Upper lobe of left lung (tissue), 6 donors: Measurements from ENCODE around the gene USP6NL. TPM values are rescaled to one million over a fixed set of nuclear protein-coding genes. Genes with fewer than 3 reads are reported as not detected.
A peak's percentile ranks its signal among the peaks of the same experiment; 100 is the strongest.

Experiments used
- ATAC-seq, 2 donors: fragments of 200-7000 bp; cut with Tn5 transposase; one replicate each; pipeline ENCODE4 v1.9.1; 2022; ENCODE audit warnings: mild to moderate bottlenecking in 2 of 2, moderate library complexity in 2 of 2; ENCODE audit not compliant: low FRiP score in 2 of 2
- DNase-seq, 2 donors: peaks; one replicate each; pipeline ENCODE4 v3.0.0-alpha.2; 2019 to 2020
- H3K27ac ChIP-seq, 4 donors: fragments of 200-600 bp; sonication (generic); one replicate each; pipeline ENCODE4 v1.5.1; 2016 to 2019
- H3K27me3 ChIP-seq, 4 donors: fragments of 200-600 bp; sonication (generic); one replicate each; pipeline ENCODE4 v1.5.1; 2017 to 2019
- H3K36me3 ChIP-seq, 4 donors: fragments of 200-600 bp; sonication (generic); one replicate each; pipeline ENCODE4 v1.5.1; 2016 to 2019
- H3K4me1 ChIP-seq, 4 donors: fragments of 200-600 bp; sonication (generic); one replicate each; pipeline ENCODE4 v1.5.1; 2018 to 2019
- H3K4me3 ChIP-seq, 4 donors: fragments of 200-600 bp; sonication (generic); one replicate each; pipeline ENCODE4 v1.5.1; 2017 to 2019; ENCODE audit warnings: mild to moderate bottlenecking in 2 of 4, moderate library complexity in 1 of 4
- H3K9me3 ChIP-seq, 4 donors: fragments of 200-600 bp; sonication (generic); one replicate each; pipeline ENCODE4 v1.5.1; 2018 to 2019
- CTCF ChIP-seq, 6 experiments: fragments of 450-650 bp in 4 of 6; fragments of 200-600 bp in 2 of 6; sonication (generic) in 2 of 6; IDR thresholded peaks; one replicate each; pipeline ENCODE4 v1.5.1; 2016 to 2019; ENCODE audit warnings: antibody characterized with exemption in 6 of 6
- EP300 ChIP-seq, 4 donors: sonication (generic); formaldehyde crosslinking; IDR thresholded peaks; one replicate each; pipeline ENCODE4 v1.5.1; 2017; ENCODE audit warnings: antibody characterized with exemption in 4 of 4, control low read depth in 2 of 4
- POLR2A ChIP-seq, 4 donors: fragments of 450-650 bp; IDR thresholded peaks; one replicate each; pipeline ENCODE4 v1.5.1; 2016 to 2017; ENCODE audit warnings: antibody characterized with exemption in 4 of 4, mild to moderate bottlenecking in 2 of 4
- POLR2AphosphoS5 ChIP-seq, 2 donors: sonication (generic); formaldehyde crosslinking; IDR thresholded peaks; one replicate each; pipeline ENCODE4 v1.5.1; 2017; ENCODE audit warnings: antibody characterized with exemption in 2 of 2
- WGBS, 2 donors: methylation state at CpG; one replicate each; pipeline ENCODE4 v1.1.5; 2017 to 2018; 5-methylcytosine and 5-hydroxymethylcytosine counted together
- total RNA-seq, 6 donors: library from RNA; depleted of rRNA in 4 of 6; stranded (reverse); fragments of >200 nt in 4 of 6; gene quantifications; one replicate each; pipeline versions ENCODE4 v1.1.0 to v1.2.1, GENCODE V29; 2016 to 2021
- donor health status: DM: no; HTN: no; CAD: no; lungs with moderate emphysema.
- donor health status: DM: no; HTN: yes; CAD: no; lungs with severe emphysema.

The USP6NL gene
- total RNA-seq, 6 donors from 2014 or later = 16.4 to 28.6 (median 21.8) TPM

GRCh38 chr10:11598712-11599397 lies 12.6 kb downstream of the USP6NL start:
- no peaks in the 10 kb centered on the region for H3K36me3 ChIP-seq
- no peaks in the 10 kb centered on the region for H3K27me3 ChIP-seq
- no peaks in the 10 kb centered on the region for H3K9me3 ChIP-seq
- 65 to 66% methylated on average over 8 of the region's 8 CpGs for WGBS, 2 donors
- ATAC-seq (no peak), DNase-seq (no peak)
- H3K4me1 ChIP-seq = peaks cover 3 to 23% (median 20%) of the 10 kb centered on the region in 4 donors
- TF ChIP-seq POLR2AphosphoS5 (IDR thresholded peaks at IDR 0.05) (no peak), EP300 (IDR thresholded peaks at IDR 0.05) (no peak), POLR2A (IDR thresholded peaks at IDR 0.05) (no peak), CTCF (IDR thresholded peaks at IDR 0.05) (no peak)
- no peak overlapping the region for H3K4me3 ChIP-seq
- no peak overlapping the region for H3K27ac ChIP-seq

- 87 to 90% methylated on average over 3 of the region's 3 CpGs for WGBS, 2 donors
- H3K27me3 ChIP-seq = no peaks in the 10 kb centered on the region
- DNase-seq = no peak
- H3K4me3 ChIP-seq = no peak overlapping the region
- ATAC-seq = no peak
- H3K36me3 ChIP-seq = no peaks in the 10 kb centered on the region
- peaks cover 3 to 20% (median 12%) of the 10 kb centered on the region in 4 donors for H3K4me1 ChIP-seq
- no peak overlapping the region for H3K27ac ChIP-seq
- no peak for TF ChIP-seq CTCF (IDR thresholded peaks at IDR 0.05)
- TF ChIP-seq EP300 (IDR thresholded peaks at IDR 0.05) = no peak
- no peak for TF ChIP-seq POLR2AphosphoS5 (IDR thresholded peaks at IDR 0.05)
- no peak for TF ChIP-seq POLR2A (IDR thresholded peaks at IDR 0.05)
- no peaks in the 10 kb centered on the region for H3K9me3 ChIP-seq
Measured at GRCh38 chr10:11597470-11597869, 14.0 kb downstream of the USP6NL start.

GRCh38 chr10:11595395-11595692 lies 16.1 kb downstream of the USP6NL start:
- peak in 1 of 2 donors; percentile 31 for DNase-seq
- TF ChIP-seq EP300 (IDR thresholded peaks at IDR 0.05) (no peak), POLR2A (IDR thresholded peaks at IDR 0.05) (no peak), CTCF (IDR thresholded peaks at IDR 0.05) (no peak), POLR2AphosphoS5 (IDR thresholded peaks at IDR 0.05) (no peak)
- ATAC-seq = peak in 1 of 2 donors; percentile 54
- Histone ChIP-seq H3K9me3 (no peaks in the 10 kb centered on the region), H3K4me3 (no peak overlapping the region), H3K27me3 (no peaks in the 10 kb centered on the region), H3K4me1 (peaks cover 3 to 20% (median 11%) of the 10 kb centered on the region in 4 donors), H3K27ac (no peak overlapping the region), H3K36me3 (no peaks in the 10 kb centered on the region)
- 10 to 29% methylated on average over 1 of the region's 1 CpG for WGBS, 2 donors

- 71 to 75% methylated on average over 6 of the region's 6 CpGs for WGBS, 2 donors
- ATAC-seq = no peak
- DNase-seq = no peak
- H3K4me1 ChIP-seq = peaks cover 3 to 20% (median 11%) of the 10 kb centered on the region in 4 donors
- H3K27me3 ChIP-seq = no peaks in the 10 kb centered on the region
- H3K27ac ChIP-seq = peak overlapping the region in 2 of 4 donors; percentile 19 to 30
- no peak overlapping the region for H3K4me3 ChIP-seq
- no peaks in the 10 kb centered on the region for H3K9me3 ChIP-seq
- no peaks in the 10 kb centered on the region for H3K36me3 ChIP-seq
- TF ChIP-seq POLR2AphosphoS5 (IDR thresholded peaks at IDR 0.05) (no peak), POLR2A (IDR thresholded peaks at IDR 0.05) (no peak), EP300 (IDR thresholded peaks at IDR 0.05) (no peak), CTCF (IDR thresholded peaks at IDR 0.05) (no peak)
Measured at GRCh38 chr10:11594589-11595394, 16.7 kb downstream of the USP6NL start.
